IPS-15b (cell line): ENCODE data around the gene NRXN3.
"Not testable (repeated sequence)": the region's sequence is repeated elsewhere in the genome, so short reads cannot be mapped to it uniquely, and the experiment has no call there.

Experiments used
- H3K27me3 ChIP-seq: one replicate; pipeline ENCODE4 v1.6.1; 2013; ENCODE audit warnings: low read length; ENCODE audit not compliant: control insufficient read depth, insufficient read depth
- H3K36me3 ChIP-seq: one replicate; pipeline ENCODE4 v1.6.1; 2013; ENCODE audit warnings: low read length; ENCODE audit not compliant: control insufficient read depth, insufficient read depth
- H3K4me1 ChIP-seq: one replicate; pipeline ENCODE4 v1.6.1; 2013; ENCODE audit warnings: mild to moderate bottlenecking, low read length; ENCODE audit not compliant: control insufficient read depth, insufficient read depth
- H3K4me3 ChIP-seq: one replicate; pipeline ENCODE4 v1.5.1; 2013; ENCODE audit warnings: low read depth, low read length
- H3K9ac ChIP-seq: one replicate; pipeline ENCODE4 v1.6.1; 2013; ENCODE audit warnings: low read depth, mild to moderate bottlenecking, low read length
- H3K9me3 ChIP-seq: one replicate; pipeline ENCODE4 v1.6.1; 2013; ENCODE audit warnings: mild to moderate bottlenecking, low read length; ENCODE audit not compliant: control insufficient read depth, insufficient read depth

NRXN3 gene

DNA sequence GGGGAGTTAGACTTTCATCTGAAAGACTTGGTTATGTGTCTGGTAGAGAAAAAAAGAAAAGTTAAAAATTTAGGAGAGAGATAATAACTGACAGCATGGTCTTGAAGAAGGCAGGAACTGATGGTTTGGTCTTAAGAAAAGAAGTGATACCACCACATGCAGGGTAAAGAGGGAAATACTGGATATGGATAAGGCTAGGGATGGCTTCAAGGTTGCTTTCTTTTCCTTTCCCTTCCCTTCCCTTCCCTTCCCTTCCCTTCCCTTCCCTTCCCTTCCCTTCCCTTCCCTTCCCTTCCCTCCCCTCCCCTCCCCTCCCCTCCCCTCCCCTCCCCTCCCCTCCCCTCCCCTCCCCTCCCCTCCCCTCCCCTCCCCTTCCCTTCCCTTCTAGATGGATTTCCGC is 849.7 kb downstream of the NRXN3 start:
- H3K36me3 ChIP-seq, H3K9ac ChIP-seq, H3K27me3 ChIP-seq, H3K4me3 ChIP-seq, H3K4me1 ChIP-seq, H3K9me3 ChIP-seq: not testable (repeated sequence)

DNA sequence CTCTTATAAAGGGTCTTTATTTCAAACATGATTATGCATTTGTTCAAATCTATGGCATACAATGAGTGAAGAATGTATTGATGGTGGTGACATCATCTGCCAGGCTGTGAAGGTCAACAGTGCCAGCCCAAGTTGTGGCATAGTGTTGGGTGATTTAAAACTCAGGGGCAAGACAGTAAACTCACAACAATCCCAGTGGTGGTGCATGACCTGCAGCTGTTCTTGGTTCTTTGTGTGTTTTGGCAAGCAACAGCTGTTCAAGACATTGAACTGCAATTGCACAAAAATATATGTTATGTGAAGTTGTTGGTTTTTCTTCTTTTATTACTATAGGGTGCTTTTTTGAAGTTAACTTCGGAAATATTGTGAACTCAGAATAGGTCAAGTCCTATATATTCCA is 851.6 kb downstream of the NRXN3 start:
- Histone ChIP-seq H3K4me3 (no peak overlapping the region), H3K4me1 (no peaks in the 10 kb centered on the region), H3K9me3 (no peaks in the 10 kb centered on the region), H3K9ac (no peak overlapping the region), H3K36me3 (no peaks in the 10 kb centered on the region), H3K27me3 (no peaks in the 10 kb centered on the region)

DNA sequence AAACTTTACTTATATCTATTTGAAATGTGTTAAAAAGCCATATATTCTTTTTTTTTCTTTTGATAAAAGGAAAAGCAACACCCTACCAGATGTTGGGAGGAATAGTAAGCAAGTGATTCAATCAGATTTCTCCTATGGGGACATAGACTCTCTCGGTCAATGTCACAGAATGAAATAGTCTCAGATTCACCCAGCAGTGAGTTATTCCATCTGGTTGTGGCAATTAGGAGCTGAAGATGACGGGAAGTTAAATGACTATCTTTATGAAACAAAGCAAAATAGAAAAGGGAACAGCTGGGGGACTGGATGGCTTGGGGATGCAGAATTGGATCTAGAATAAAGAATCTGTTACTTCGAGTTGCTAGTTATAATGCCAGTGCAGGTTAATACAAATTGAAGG is 857.0 kb downstream of the NRXN3 start:
- no peaks in the 10 kb centered on the region for H3K27me3 ChIP-seq
- H3K9me3 ChIP-seq = no peaks in the 10 kb centered on the region
- no peak overlapping the region for H3K9ac ChIP-seq

DNA sequence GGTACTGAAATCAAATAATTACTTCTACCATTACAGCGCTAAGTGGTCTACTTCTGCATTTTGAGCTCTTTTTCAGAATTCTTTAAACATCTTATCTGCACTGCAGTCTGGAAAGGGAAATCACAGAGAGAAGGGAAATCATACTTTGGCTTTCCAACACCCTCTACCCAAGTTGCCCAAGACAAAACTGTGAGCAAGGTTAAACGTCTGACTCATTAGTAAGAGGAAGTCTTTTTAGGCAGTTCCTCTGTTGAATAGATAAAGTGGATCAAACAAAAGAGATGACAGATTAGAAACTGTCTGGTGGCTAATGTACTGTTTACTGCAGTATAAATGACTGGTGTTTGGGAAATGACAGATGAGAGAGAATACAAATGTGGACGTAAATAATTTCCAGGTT is 858.1 kb downstream of the NRXN3 start:
- H3K9ac ChIP-seq = no peak overlapping the region
- H3K9me3 ChIP-seq = no peaks in the 10 kb centered on the region
- no peaks in the 10 kb centered on the region for H3K4me1 ChIP-seq
- no peaks in the 10 kb centered on the region for H3K36me3 ChIP-seq
- no peaks in the 10 kb centered on the region for H3K27me3 ChIP-seq
- H3K4me3 ChIP-seq = no peak overlapping the region

More for the DNA sequence above, 857.0 kb downstream of the NRXN3 start:
- Histone ChIP-seq H3K36me3 (no peaks in the 10 kb centered on the region), H3K4me1 (no peaks in the 10 kb centered on the region), H3K4me3 (no peak overlapping the region)

DNA sequence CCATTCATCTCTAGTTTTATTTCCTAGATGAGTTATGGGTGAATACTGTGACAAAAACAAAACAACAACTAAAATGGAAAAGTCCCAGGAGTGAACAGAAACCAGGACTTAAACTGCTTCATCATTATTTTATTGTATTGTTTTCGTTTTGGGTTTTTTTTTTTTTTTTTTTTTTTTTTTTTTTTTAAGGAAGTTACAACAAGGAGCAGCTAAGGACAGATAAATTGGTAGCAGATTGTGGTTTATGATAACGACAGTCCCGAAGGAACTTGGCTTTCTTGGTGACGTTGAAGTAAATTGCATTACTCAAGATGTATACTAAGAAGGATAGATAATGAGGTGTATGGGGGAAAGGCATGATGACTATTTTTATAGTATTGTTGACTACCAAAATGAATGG is 866.3 kb downstream of the NRXN3 start:
- Histone ChIP-seq H3K27me3 (no peaks in the 10 kb centered on the region), H3K4me1 (no peaks in the 10 kb centered on the region), H3K9ac (no peak overlapping the region), H3K4me3 (no peak overlapping the region), H3K36me3 (no peaks in the 10 kb centered on the region), H3K9me3 (no peaks in the 10 kb centered on the region)

DNA sequence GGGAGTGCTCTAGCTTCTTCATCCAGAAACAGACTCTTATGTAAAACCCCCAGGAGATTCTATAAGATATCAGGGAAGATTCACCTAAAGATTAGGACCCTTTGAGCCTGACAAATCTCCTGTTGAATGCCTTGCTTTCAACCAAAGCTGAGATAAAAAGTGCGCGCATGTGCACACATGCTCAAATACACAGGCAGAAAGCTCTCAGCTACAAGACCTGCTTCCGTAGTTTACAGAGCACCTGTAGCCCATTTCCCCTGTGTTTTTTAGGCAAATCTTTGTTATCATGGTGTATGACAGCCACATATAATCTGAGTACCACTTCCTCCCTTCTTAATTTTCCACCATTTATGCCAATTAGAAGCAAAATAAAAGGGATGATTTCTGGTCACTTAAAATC is 866.9 kb downstream of the NRXN3 start:
- H3K36me3 ChIP-seq = no peaks in the 10 kb centered on the region
- no peak overlapping the region for H3K4me3 ChIP-seq
- no peaks in the 10 kb centered on the region for H3K9me3 ChIP-seq
- H3K9ac ChIP-seq = no peak overlapping the region
- no peaks in the 10 kb centered on the region for H3K27me3 ChIP-seq
- no peaks in the 10 kb centered on the region for H3K4me1 ChIP-seq

DNA sequence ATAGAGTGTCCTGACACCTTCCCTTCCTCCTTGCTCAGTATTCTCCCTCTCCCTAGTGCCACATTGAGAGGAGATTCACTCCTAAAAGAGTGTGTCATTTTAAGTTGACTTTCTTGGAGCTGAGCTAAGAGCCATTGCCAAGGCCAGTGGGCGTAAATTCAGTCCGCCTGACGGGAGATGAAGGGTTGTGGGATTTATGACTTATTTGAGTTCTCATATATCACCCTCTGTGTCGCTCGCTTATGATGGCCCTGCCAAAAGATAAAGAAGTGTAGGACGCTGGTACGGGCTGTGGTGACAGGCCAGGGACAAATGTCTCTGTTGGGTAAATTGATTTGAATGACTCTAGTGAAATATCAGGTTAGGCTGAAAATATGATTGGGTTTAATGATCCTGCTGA is 867.4 kb downstream of the NRXN3 start:
- H3K4me1 ChIP-seq = no peaks in the 10 kb centered on the region
- no peaks in the 10 kb centered on the region for H3K9me3 ChIP-seq
- H3K9ac ChIP-seq = no peak overlapping the region
- no peak overlapping the region for H3K4me3 ChIP-seq
- no peaks in the 10 kb centered on the region for H3K36me3 ChIP-seq
- H3K27me3 ChIP-seq = no peaks in the 10 kb centered on the region

DNA sequence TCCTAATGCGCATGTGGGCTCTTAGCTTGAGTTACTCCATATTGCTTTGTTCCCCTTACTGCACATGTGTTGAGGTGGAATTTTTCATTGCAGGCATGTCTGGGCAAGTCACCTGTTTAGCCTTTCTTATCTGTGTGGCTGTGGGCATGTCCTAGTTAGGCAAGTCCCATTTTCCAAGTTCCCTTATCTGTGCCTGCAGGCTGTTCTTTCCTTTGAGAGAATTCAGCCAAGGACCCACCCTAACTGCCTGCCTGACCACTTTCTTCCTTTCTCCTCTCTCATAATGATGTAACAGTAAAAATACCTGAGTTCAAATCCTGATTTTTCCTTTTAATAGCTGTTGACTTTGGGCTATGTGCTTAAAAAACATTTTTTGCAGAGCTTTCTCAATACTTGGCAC is 870.6 kb downstream of the NRXN3 start:
- Histone ChIP-seq H3K27me3 (no peaks in the 10 kb centered on the region), H3K9me3 (no peaks in the 10 kb centered on the region), H3K36me3 (no peaks in the 10 kb centered on the region), H3K4me3 (no peak overlapping the region), H3K4me1 (peaks cover 5% of the 10 kb centered on the region), H3K9ac (no peak overlapping the region)

DNA sequence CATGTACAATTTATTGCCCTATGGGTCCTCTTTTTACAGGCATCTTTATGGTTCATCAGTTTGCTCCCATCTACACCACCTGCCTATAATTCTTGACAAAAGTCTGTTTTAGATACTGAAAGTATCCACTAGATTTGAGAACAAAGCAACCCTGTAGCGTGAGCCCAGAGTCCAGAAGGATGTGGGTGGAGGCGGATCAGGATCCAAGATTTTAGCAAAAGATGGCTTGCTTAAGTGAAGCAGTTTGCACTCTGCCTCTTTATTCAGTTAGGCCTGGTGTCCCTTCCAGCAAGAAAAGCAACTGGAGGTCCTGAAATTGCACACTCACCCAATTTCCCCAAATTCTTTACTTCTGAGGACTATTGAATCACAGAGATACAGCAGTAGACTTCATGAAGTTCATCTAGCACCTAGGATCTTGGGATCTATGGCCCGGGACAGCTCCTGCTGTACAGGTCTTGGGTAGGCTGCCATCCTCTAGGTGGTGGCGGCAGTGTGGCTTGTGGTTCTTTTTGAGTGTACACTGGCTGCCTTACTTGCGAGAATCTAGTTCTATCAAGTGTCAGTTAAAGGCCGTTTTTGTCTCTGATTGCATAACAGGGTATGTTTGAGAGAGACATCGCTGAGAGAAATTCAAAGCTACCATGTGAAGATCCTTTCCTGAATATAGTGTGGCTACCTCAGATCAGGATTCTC is 873.2 kb downstream of the NRXN3 start:
- H3K36me3 ChIP-seq = no peaks in the 10 kb centered on the region
- H3K4me1 ChIP-seq = peaks cover 10% of the 10 kb centered on the region
- no peak overlapping the region for H3K9ac ChIP-seq
- H3K4me3 ChIP-seq = no peak overlapping the region
- H3K9me3 ChIP-seq = no peaks in the 10 kb centered on the region
- no peaks in the 10 kb centered on the region for H3K27me3 ChIP-seq

DNA sequence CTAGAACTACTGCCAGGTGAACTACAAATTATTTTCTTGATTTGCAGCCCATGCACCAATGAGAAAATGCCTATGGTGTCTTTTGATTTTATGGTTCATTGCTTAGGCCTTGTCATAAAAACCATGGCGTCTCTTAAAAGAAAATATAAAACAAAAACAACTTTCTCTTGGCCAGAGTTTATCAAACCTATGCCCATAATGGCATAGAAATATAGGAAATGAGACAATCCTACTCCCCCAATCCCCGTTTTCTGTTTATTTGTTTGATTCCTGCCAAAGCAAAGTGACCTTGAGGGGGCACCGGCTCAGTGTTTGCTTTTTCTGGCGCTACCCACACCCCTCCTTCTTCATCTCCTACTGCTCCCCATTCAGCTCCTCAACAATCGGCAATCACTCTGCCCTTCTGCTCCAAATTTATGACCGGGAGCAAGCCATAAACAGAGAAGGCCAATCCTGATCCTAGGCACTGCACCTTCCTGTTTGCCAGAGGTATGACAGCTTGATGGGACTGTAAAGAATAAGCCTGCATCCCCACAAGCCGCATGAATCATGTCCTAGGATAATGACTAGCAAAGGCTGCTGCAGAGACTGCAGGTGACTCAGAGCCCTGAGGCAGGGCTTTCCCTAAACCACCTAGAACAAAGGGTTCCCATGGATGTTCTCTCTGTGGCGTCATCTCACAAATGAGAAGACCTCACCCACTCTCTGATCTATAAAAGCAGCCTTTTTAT is 874.9 kb downstream of the NRXN3 start:
- Histone ChIP-seq H3K27me3 (no peaks in the 10 kb centered on the region), H3K4me3 (no peak overlapping the region), H3K9me3 (no peaks in the 10 kb centered on the region), H3K4me1 (peaks cover 10% of the 10 kb centered on the region), H3K36me3 (no peaks in the 10 kb centered on the region), H3K9ac (no peak overlapping the region)

DNA sequence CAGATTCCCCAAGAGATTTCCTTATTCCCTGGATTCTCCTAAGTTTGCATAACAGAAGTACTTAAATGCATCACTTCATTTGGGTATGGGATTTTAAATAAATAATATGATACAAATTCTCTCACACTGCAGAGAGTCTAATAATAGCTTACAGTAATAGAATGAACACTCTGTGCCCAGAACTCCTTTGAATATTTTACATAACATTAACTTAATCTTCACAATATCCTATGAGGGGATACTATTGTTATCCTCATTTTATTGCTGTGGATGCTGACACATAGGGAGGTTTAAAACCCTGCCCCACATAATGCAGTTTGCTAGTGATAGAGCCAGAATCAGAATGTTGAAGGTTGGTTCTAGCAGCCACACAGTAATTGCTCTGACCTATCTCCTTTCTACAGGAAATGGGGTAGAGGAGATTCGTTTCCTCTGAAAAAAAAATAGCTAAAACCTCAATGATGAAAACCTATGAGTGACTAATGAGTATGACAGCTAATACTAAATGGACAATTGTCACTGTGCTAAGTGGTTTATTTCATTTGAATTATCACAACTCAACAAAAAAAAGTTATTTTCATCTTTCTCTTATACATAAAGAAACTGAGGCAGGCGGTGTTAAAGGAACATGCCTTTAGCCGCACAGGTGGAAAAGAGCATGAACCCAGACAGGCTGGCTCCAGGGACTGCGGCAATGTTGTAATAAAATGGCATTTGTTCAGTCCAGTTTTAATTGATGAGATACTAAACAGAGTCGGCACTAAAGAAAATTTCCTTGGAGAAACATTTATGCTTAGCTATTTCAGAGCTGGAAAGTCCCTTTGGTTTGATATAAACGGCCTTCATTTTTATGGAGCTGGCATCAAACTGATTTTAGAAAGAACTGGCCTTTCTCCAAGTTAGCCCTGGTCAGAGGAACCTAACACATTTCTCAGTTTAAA is 880.9 kb downstream of the NRXN3 start:
- Histone ChIP-seq H3K36me3 (no peaks in the 10 kb centered on the region), H3K27me3 (no peaks in the 10 kb centered on the region), H3K9ac (no peak overlapping the region), H3K4me1 (peaks cover 4% of the 10 kb centered on the region), H3K9me3 (no peaks in the 10 kb centered on the region), H3K4me3 (no peak overlapping the region)
